ENCODE results near the gene CBLB. TPM values are rescaled to one million over a fixed set of nuclear protein-coding genes. Genes with fewer than 3 reads are reported as not detected.

The CBLB gene
- polyA plus RNA-seq, 2 donors, result 3.8 to 4.8 TPM

DNA sequence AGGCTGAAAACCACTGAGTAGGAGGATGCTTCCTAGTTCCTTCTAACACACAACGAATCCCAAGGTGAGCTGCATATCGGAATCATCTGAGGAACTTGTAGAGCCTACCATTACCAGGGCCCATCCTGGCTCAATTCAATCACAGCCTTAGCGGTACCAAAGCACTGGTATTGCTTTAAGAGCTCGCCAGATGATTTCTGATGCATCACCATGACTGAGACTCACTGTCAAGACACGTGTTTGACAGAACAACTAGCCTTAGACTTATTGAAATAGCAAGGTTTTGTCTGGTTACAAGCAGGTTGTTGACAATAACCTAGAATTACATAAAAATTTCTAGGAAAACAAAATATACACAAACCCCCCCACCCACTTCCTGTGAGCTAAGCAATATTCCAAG lies 68.5 kb downstream of the CBLB start:
- Histone ChIP-seq H3K4me1 (ENCODE audit: control insufficient read depth in 2 of 2, insufficient read depth in 2 of 2, low read length in 1 of 2) (peaks cover 0 to 3% of the 10 kb centered on the region in 2 donors), H3K4me3 (ENCODE audit: low read depth in 1 of 2, low read length in 2 of 2) (no peak overlapping the region), H3K9me3 (ENCODE audit: control insufficient read depth in 2 of 2, insufficient read depth in 1 of 2, low read depth in 1 of 2, low read length in 1 of 2) (no peaks in the 10 kb centered on the region), H3K27me3 (ENCODE audit: control insufficient read depth in 1 of 2, insufficient read depth in 2 of 2, low read length in 2 of 2) (no peaks in the 10 kb centered on the region), H3K27ac (ENCODE audit: low read depth in 2 of 2, low read length in 1 of 2) (no peak overlapping the region), H3K36me3 (ENCODE audit: control insufficient read depth in 2 of 2, insufficient read depth in 2 of 2, low read length in 1 of 2) (no peaks in the 10 kb centered on the region)
- 58 to 61% methylated on average over 5 of the region's 5 CpGs for WGBS, 2 donors

DNA sequence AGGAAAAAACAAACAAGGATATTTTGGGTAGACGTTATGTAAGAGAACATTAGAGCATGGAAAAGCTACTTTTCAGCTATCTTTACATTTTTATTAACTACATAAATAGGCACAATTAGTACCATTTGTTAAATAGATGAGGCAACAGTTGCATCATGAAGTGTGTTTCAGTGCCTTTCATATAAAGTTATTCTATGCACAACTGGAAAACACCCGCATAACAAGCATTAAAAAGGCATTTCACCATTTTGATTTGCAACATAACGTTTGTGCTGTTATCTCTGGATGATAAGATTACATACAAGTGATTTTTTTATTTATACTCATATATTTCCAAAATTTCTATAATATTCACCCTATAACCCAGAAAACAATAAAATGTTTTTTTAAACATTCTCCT lies 69.5 kb downstream of the CBLB start:
- H3K9me3 ChIP-seq (ENCODE audit: control insufficient read depth in 2 of 2, insufficient read depth in 1 of 2, low read depth in 1 of 2, low read length in 1 of 2), result no peaks in the 10 kb centered on the region
- no peak overlapping the region for H3K27ac ChIP-seq (ENCODE audit: low read depth in 2 of 2, low read length in 1 of 2)
- no peak overlapping the region for H3K4me3 ChIP-seq (ENCODE audit: low read depth in 1 of 2, low read length in 2 of 2)
- H3K27me3 ChIP-seq (ENCODE audit: control insufficient read depth in 1 of 2, insufficient read depth in 2 of 2, low read length in 2 of 2), result no peaks in the 10 kb centered on the region
- 88 to 95% methylated on average over 3 of the region's 3 CpGs for WGBS, 2 donors
- peaks cover 0 to 3% of the 10 kb centered on the region in 2 donors for H3K4me1 ChIP-seq (ENCODE audit: control insufficient read depth in 2 of 2, insufficient read depth in 2 of 2, low read length in 1 of 2)
- no peaks in the 10 kb centered on the region for H3K36me3 ChIP-seq (ENCODE audit: control insufficient read depth in 2 of 2, insufficient read depth in 2 of 2, low read length in 1 of 2)

DNA sequence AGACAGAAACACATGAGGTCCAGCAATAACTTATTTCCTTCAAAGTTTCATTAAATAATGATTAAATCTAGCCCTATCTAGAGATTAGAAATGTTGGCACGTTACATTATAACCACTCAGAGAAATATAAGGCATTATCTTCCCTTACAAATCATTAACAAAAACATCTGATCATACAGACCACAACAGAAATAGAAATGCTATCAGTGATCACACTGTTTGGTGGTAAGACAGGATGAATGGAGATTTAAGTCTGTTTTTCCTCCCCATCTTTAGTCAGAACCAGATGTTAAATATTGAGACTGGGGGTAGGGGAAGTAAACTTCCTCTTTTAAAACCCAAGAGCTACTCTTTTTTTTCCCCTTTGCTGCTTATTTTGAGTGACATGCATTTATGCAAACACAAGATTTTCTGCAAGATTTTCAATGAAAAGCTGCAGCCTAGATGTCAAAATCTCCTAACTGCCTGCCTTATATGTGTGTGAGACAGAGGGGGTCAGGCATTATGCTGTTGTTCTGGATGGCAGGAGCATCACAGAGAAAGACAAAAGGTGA lies 70.4 kb downstream of the CBLB start:
- no peak overlapping the region for H3K27ac ChIP-seq (ENCODE audit: low read depth in 2 of 2, low read length in 1 of 2)

DNA sequence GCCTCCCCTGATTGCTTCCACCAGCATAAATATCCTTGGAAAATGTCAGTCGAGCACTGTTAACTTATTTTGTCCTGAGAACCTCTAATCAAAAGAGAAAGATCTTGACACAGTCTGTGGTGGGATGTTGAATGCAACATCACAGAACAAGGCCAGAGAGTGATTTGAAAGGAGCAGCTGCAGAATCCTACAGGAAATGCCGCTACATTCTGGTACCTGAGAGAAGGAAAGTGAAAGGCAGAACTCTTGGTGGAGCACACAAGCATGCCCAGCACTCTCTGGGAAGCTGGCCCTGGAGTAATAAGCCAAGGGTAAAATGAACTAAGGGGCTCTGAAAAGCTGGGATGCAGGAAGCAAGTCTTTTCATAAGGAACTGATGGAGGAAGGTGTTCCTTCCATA lies 75.8 kb downstream of the CBLB start:
- 84% methylated on average over 2 of the region's 2 CpGs for WGBS, 2 donors
- Histone ChIP-seq H3K9me3 (ENCODE audit: control insufficient read depth in 2 of 2, insufficient read depth in 1 of 2, low read depth in 1 of 2, low read length in 1 of 2) (no peaks in the 10 kb centered on the region), H3K27ac (ENCODE audit: low read depth in 2 of 2, low read length in 1 of 2) (peak overlapping the region; percentile 26 to 49), H3K36me3 (ENCODE audit: control insufficient read depth in 2 of 2, insufficient read depth in 2 of 2, low read length in 1 of 2) (no peaks in the 10 kb centered on the region), H3K4me1 (ENCODE audit: control insufficient read depth in 2 of 2, insufficient read depth in 2 of 2, low read length in 1 of 2) (peaks cover 0 to 3% of the 10 kb centered on the region in 2 donors), H3K27me3 (ENCODE audit: control insufficient read depth in 1 of 2, insufficient read depth in 2 of 2, low read length in 2 of 2) (no peaks in the 10 kb centered on the region), H3K4me3 (ENCODE audit: low read depth in 1 of 2, low read length in 2 of 2) (no peak overlapping the region)

More for the DNA sequence above, 70.4 kb downstream of the CBLB start:
- no peaks in the 10 kb centered on the region for H3K27me3 ChIP-seq (ENCODE audit: control insufficient read depth in 1 of 2, insufficient read depth in 2 of 2, low read length in 2 of 2)
- no peaks in the 10 kb centered on the region for H3K9me3 ChIP-seq (ENCODE audit: control insufficient read depth in 2 of 2, insufficient read depth in 1 of 2, low read depth in 1 of 2, low read length in 1 of 2)
- peaks cover 0 to 3% of the 10 kb centered on the region in 2 donors for H3K4me1 ChIP-seq (ENCODE audit: control insufficient read depth in 2 of 2, insufficient read depth in 2 of 2, low read length in 1 of 2)
- no peak overlapping the region for H3K4me3 ChIP-seq (ENCODE audit: low read depth in 1 of 2, low read length in 2 of 2)
- WGBS, 2 donors, result 41 to 55% methylated on average over 1 of the region's 1 CpG
- no peaks in the 10 kb centered on the region for H3K36me3 ChIP-seq (ENCODE audit: control insufficient read depth in 2 of 2, insufficient read depth in 2 of 2, low read length in 1 of 2)

DNA sequence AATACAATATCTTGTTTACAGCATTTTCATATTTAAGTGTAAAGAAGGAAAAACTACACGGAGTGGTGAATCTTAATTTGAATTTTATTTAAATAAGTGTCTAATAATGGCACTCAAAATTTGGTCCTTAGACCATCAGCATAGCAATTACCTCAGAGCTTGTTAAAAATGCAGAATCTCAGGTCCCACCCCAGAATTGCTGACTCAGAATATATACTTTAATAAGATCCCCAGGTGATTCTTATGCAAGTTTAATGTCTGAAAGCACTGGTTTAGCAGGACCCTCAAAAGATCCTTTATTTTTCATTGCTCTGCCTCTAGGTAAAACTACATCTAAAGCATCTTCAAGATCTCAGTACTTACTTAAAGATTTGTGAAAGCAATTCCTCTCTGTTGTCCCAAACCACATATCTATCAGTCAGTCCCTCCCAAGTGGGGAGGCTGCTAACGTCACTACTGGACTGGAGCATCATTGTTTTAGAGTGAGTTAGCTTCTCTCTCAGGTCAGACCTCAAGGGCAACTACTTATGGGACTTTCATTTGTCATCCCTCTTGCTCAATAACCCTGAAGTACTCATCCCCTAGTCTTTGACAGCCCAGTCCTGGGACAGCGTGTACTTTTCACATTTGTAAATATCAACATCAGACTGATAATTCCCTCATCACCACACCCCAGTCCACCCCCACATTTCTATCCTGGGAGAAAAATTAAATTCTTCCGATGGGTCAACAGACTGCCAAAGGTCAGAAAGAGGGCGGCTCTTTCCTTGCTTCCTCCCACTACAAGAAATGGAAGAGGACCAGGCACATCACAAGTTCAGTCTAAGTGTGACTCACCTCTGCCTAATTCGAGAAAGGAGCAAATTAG lies 76.7 kb downstream of the CBLB start:
- 55 to 57% methylated on average over 6 of the region's 6 CpGs for WGBS, 2 donors

DNA sequence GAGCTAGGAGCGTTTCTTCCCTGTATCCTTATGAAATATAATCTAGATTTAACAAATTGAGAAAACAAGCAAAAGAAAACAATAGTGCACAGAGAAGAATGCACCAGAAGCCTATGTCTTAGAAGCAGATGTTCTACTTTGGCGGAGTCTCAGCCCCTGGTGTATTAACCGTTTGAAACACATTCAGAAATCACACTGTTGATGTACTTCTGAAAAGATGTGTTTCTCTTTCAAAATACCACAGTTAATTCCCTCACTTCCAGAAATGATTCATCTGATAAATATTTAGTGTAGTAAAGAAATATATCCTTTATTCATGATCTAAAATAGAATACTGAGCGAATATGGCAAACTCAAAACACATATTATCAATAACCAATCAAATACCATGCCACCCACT lies 77.7 kb downstream of the CBLB start:
- Histone ChIP-seq H3K36me3 (ENCODE audit: control insufficient read depth in 2 of 2, insufficient read depth in 2 of 2, low read length in 1 of 2) (no peaks in the 10 kb centered on the region), H3K27me3 (ENCODE audit: control insufficient read depth in 1 of 2, insufficient read depth in 2 of 2, low read length in 2 of 2) (no peaks in the 10 kb centered on the region), H3K4me3 (ENCODE audit: low read depth in 1 of 2, low read length in 2 of 2) (no peak overlapping the region), H3K9me3 (ENCODE audit: control insufficient read depth in 2 of 2, insufficient read depth in 1 of 2, low read depth in 1 of 2, low read length in 1 of 2) (no peaks in the 10 kb centered on the region), H3K27ac (ENCODE audit: low read depth in 2 of 2, low read length in 1 of 2) (no peak overlapping the region), H3K4me1 (ENCODE audit: control insufficient read depth in 2 of 2, insufficient read depth in 2 of 2, low read length in 1 of 2) (peaks cover 0 to 3% of the 10 kb centered on the region in 2 donors)
- 55 to 60% methylated on average over 4 of the region's 4 CpGs for WGBS, 2 donors

More for the DNA sequence above, 76.7 kb downstream of the CBLB start:
- peak overlapping the region in 1 of 2 donors; percentile 5 for H3K27ac ChIP-seq (ENCODE audit: low read depth in 2 of 2, low read length in 1 of 2)
- peaks cover 0 to 3% of the 10 kb centered on the region in 2 donors for H3K4me1 ChIP-seq (ENCODE audit: control insufficient read depth in 2 of 2, insufficient read depth in 2 of 2, low read length in 1 of 2)
- no peak overlapping the region for H3K4me3 ChIP-seq (ENCODE audit: low read depth in 1 of 2, low read length in 2 of 2)
- H3K27me3 ChIP-seq (ENCODE audit: control insufficient read depth in 1 of 2, insufficient read depth in 2 of 2, low read length in 2 of 2), result no peaks in the 10 kb centered on the region
- no peaks in the 10 kb centered on the region for H3K36me3 ChIP-seq (ENCODE audit: control insufficient read depth in 2 of 2, insufficient read depth in 2 of 2, low read length in 1 of 2)
- no peaks in the 10 kb centered on the region for H3K9me3 ChIP-seq (ENCODE audit: control insufficient read depth in 2 of 2, insufficient read depth in 1 of 2, low read depth in 1 of 2, low read length in 1 of 2)

DNA sequence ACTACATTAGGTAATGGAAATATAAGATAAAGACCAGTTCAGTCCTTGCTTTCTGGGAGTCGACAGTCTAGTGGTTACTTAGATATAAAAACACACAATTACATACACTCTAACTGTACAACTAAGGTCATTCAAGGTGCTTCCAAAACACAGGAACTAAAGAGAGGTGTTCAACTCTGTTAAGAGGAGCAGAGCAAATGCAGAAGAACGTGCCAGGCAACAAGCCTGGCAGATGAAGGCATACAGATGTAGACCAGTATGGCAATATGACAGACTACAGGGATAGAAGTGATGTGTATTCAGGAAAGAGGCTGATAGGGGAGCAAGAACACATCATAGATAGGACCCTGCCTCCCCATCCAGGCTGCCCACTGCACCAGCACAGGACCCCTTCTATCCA lies 78.3 kb downstream of the CBLB start:
- WGBS, 2 donors, result 72 to 75% methylated on average over 2 of the region's 2 CpGs
- no peaks in the 10 kb centered on the region for H3K36me3 ChIP-seq (ENCODE audit: control insufficient read depth in 2 of 2, insufficient read depth in 2 of 2, low read length in 1 of 2)
- peak overlapping the region; percentile 34 to 48 for H3K27ac ChIP-seq (ENCODE audit: low read depth in 2 of 2, low read length in 1 of 2)
- H3K4me3 ChIP-seq (ENCODE audit: low read depth in 1 of 2, low read length in 2 of 2), result no peak overlapping the region
- H3K4me1 ChIP-seq (ENCODE audit: control insufficient read depth in 2 of 2, insufficient read depth in 2 of 2, low read length in 1 of 2), result peaks cover 0 to 4% of the 10 kb centered on the region in 2 donors
- no peaks in the 10 kb centered on the region for H3K27me3 ChIP-seq (ENCODE audit: control insufficient read depth in 1 of 2, insufficient read depth in 2 of 2, low read length in 2 of 2)
- H3K9me3 ChIP-seq (ENCODE audit: control insufficient read depth in 2 of 2, insufficient read depth in 1 of 2, low read depth in 1 of 2, low read length in 1 of 2), result no peaks in the 10 kb centered on the region

DNA sequence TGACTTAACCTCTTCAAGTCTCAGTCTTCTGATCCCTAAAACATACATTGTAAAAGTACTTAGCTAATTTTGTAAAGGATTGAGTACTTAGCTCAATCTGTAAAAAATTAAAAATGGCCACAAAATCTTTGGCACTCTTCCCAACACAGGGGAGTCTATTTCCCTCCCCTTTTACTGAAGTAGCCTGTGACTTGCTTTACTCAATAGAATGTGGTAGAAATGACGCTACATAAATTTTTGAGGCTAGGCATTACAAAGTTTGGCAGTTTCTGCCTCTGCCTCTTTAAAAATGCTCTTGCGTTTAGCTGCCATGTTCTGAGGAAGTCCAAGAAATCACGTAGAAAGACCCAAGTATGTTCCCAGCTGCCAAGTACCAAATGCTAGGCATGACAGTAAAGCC lies 80.2 kb downstream of the CBLB start:
- Histone ChIP-seq H3K9me3 (ENCODE audit: control insufficient read depth in 2 of 2, insufficient read depth in 1 of 2, low read depth in 1 of 2, low read length in 1 of 2) (no peaks in the 10 kb centered on the region), H3K4me3 (ENCODE audit: low read depth in 1 of 2, low read length in 2 of 2) (no peak overlapping the region), H3K27me3 (ENCODE audit: control insufficient read depth in 1 of 2, insufficient read depth in 2 of 2, low read length in 2 of 2) (no peaks in the 10 kb centered on the region), H3K27ac (ENCODE audit: low read depth in 2 of 2, low read length in 1 of 2) (no peak overlapping the region), H3K4me1 (ENCODE audit: control insufficient read depth in 2 of 2, insufficient read depth in 2 of 2, low read length in 1 of 2) (peaks cover 0 to 4% of the 10 kb centered on the region in 2 donors), H3K36me3 (ENCODE audit: control insufficient read depth in 2 of 2, insufficient read depth in 2 of 2, low read length in 1 of 2) (no peaks in the 10 kb centered on the region)
- 92 to 99% methylated on average over 3 of the region's 3 CpGs for WGBS, 2 donors

DNA sequence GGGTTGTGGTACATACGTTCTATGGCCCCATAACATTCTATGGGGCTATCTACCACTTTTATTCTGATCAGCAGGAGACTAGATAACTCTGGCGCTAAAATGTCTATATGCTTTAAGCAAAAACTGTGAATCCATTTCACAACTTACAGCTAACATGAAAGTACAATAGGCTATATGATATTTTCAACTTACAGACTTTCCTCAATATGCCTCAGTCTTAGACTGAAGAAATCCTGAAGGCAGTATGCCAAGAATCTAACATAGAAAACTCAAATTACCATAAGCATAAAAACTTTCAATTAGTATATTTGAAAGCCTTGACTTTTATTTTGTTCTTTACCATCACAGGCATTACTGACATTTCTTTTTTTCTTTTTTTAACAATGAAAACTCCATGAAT lies 81.4 kb downstream of the CBLB start:
- 96 to 97% methylated on average over 2 of the region's 2 CpGs for WGBS, 2 donors
- peaks cover 0 to 4% of the 10 kb centered on the region in 2 donors for H3K4me1 ChIP-seq (ENCODE audit: control insufficient read depth in 2 of 2, insufficient read depth in 2 of 2, low read length in 1 of 2)

More for the DNA sequence above, 81.4 kb downstream of the CBLB start:
- Histone ChIP-seq H3K4me3 (ENCODE audit: low read depth in 1 of 2, low read length in 2 of 2) (no peak overlapping the region), H3K27me3 (ENCODE audit: control insufficient read depth in 1 of 2, insufficient read depth in 2 of 2, low read length in 2 of 2) (no peaks in the 10 kb centered on the region), H3K36me3 (ENCODE audit: control insufficient read depth in 2 of 2, insufficient read depth in 2 of 2, low read length in 1 of 2) (no peaks in the 10 kb centered on the region), H3K27ac (ENCODE audit: low read depth in 2 of 2, low read length in 1 of 2) (no peak overlapping the region), H3K9me3 (ENCODE audit: control insufficient read depth in 2 of 2, insufficient read depth in 1 of 2, low read depth in 1 of 2, low read length in 1 of 2) (no peaks in the 10 kb centered on the region)

Data from esophagus (tissue), 2 donors.